KBM-7 (cell line): ENCODE data around the gene SPAG16.
"Not testable (repeated sequence)": the region's sequence is repeated elsewhere in the genome, so short reads cannot be mapped to it uniquely, and the experiment has no call there.

Source experiments
- DNase-seq: peaks from one replicate; pipeline ENCODE4 v3.0.0-alpha.2; 2015
- in situ Hi-C: fragments of 300-500 bp; cut with MboI; formaldehyde crosslinking; loops from 2 replicates; pipeline ENCODE4 v1.14.3; 2020; ENCODE audit warnings: low sequenced_read_pairs, low pct_unique_long_range_greater_than_20kb, mixed read lengths

The SPAG16 gene

DNA sequence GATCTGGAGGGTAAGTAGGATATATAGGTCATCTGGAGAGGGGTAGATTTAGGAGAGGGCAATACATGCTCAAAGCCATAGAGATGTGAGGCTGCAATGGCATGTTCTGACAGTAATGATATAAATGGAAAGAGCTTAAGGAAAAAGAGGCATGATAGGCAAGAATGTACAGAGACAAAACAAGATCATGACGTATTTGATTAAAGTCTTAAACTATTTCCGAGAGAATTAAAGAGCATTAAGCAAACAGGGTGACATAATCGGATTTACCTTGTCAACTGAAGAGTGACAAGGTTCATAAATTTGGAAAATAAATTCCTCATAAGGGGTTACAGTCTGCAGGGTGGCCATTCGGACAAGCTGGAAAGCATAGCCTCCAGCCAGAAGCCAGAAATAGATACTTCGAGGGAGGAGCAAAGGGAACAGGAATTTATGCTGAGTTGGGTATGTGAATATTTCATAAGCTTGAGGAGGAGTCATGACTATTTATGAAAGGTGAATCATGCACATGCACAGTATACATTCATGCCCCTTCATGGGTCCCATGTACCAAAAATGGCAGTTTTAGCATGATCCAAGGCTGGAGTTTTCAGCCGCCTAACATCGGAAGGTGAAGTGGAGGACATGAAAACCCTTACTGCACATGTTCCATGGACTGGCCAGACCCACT lies 730.4 kb downstream of the SPAG16 start:
- in situ Hi-C loops, result no loop called here

DNA sequence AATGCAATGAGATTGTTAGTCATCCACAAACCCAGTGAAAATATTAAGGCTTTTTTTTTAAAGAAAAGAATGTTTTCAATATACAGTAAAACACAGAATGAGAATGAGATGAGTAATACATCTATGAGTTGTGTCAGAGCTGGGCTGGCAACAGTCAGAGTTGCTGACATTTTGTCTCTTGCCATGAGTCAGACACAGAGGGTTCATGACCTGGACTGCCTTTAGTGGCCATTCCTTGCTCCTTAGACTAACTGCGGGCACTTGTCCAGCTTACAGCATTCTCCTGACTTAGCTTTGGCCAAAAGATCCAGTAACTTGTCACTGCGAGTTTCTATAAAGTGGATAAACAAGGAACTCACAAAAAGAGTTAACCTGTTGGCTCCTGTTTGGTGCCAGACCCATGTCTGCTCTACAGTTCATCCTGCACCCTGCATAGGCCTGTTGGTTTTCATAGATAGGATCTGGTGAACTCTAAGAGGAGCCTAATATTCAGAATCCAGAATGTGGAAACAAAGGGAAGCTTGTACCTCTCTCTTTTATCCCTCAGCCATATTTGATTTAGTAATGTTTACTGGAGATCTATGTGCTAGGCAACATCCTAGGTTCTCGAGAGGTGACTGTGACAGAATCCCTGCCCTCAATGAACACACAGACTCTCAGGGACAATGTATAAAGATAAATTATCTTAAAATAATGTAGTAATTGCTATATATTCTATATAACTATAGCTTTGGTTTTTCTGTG lies 735.1 kb downstream of the SPAG16 start:
- DNase-seq, result no peak
- in situ Hi-C loops, result no loop called here

More for the DNA sequence above, 730.4 kb downstream of the SPAG16 start:
- no peak for DNase-seq

DNA sequence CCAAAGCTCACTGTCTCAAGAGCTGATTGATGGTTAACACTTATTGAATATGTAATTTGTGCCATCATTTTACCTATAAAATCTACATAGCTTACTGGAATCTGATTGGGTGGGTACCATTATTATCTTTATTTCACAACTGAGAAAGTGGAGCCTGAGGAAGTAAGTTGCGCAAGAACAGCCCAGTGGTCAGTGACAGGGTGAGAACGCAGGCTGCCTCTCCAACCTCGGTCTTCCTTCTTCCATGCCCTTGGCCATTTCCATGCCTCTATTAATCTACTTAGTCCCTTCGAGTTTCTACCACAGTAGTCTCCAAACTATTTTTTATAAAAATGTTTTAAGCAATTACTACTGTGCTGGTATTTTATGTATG lies 735.7 kb downstream of the SPAG16 start:
- in situ Hi-C loops, result no loop called here
- DNase-seq, result no peak

DNA sequence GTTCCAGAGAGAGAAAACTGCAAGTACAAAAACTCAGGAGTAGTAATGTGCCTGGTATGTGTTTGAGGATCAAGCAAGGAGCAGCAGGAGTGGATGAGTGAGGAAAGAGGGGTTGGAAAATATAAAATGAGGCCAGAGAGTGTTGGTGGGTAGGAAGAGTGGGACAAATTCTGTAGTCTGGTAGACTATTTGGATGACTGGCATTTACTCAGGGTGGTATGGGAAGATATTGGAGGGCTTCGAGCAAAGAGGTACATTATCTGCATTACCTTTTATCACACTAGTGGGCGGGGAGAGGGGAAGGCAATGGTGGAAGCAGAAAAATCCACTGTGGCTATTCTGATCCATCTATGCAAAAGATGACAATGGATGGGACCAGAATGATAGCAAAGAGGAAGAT lies 744.9 kb downstream of the SPAG16 start:
- in situ Hi-C loops, result no loop called here
- DNase-seq, result no peak

DNA sequence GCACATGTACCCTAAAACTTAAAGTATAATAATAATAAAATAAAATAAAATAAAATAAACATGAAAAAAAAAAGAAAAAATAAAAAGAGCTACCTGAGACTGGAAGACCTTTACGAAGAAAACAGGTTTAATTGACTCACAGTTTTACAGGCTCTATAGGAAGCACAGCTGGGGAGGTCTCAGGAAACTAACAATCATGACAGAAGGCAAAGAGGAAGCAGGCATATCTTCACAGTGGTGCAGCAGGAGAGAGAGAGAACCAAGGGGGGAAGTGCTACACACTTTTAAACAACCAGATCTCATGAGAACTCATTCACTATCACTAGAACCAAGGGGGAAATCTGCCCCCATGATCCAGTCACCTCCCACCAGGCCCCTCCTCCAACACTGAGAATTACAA lies 747.3 kb downstream of the SPAG16 start:
- in situ Hi-C loops, result no loop called here
- DNase-seq, result peak; percentile 11

DNA sequence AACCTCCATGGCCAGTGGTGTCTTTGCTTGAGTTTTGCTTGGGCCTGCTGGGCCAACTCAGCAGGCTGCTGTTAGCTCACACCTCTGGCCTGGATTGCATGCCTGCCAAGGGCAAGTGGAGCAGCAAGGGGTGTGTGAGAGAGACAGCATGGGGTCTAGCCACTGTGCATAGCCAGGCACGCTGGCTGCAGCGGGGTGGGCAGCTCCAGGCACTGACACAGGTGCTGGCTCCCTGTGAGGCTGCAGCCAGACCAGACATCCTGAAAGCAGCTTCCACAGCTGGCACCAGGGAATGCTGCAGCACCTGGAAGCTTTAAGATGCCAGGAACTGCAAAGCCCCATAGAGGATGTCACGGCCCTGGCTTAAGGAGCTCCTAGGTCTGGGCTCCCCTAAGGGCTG lies 750.2 kb downstream of the SPAG16 start:
- DNase-seq, result no peak
- in situ Hi-C loops, result no loop called here

DNA sequence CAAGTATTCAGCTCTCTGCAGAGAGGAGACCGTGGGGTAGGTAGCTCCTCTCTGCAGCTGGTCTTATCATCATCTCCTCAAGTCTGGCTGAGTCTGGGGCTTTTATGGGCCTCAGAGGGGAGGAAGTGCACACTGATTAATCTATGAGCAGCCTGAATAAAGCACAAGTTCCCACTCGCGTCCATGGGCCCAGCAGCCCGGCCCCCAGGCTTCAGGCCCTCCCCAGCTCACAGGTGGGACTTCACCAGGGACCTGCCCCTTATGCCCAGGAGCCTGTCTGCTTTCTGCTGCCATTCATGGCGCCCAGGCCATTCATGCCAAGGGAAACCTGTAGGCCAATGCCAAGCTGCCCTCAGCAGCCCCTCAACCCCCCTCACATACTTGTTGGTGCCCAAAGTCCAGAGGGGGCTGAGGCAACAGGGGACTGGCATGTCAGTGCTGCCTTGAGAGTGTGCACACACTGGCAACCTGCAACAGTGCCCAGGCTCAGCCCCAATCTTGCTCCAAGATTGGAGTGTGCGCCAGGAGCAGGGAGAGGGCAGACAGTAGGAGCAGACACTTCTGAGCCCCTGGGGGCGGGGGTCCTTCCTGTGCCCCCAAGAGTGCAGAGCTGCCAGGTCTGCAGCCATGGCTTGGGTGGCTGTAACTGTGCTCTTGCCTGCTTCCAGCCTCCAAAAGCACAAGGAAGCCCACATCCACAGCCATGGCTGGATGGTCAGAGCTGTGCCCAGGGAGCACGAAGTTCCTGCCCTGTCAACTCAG lies 751.0 kb downstream of the SPAG16 start:
- in situ Hi-C loops, result no loop called here
- no peak for DNase-seq

DNA sequence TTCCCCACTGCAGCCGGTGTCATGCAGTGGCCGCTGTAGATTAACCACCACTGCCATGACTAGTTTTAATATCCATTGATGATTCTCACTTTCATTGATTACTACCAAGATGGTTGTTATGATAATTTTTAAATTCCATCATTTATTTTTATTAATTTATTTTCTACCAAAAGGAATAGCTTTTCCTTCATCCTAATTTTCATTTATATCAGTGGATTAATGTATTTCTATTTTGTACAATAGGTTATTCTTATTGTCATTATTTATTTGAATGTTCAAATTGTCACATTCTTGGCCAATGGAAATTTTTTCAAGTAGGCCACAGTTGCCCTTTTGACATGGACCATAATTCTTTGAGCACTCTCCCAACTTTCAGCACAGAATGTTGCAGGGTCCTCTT lies 751.7 kb downstream of the SPAG16 start:
- in situ Hi-C loops, result no loop called here
- DNase-seq, result no peak

DNA sequence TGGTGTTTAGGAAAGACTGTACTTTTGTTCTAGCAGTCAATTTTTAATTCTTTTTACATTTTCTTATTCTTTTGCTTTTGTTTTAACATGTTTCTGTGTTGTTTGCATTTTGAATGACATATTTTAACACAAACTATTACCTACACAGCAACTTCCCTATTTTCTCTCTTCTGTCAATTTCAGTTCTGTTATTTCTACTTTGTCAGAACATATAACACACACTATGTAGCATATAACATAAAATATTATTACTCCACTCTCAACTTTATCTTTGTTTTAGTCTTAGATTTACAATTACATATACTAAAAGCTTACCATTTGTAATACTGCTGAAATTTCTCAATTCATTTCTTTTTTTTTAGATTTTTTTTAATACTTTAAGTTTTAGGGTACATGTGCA lies 753.9 kb downstream of the SPAG16 start:
- in situ Hi-C loops, result no loop called here
- no peak for DNase-seq

DNA sequence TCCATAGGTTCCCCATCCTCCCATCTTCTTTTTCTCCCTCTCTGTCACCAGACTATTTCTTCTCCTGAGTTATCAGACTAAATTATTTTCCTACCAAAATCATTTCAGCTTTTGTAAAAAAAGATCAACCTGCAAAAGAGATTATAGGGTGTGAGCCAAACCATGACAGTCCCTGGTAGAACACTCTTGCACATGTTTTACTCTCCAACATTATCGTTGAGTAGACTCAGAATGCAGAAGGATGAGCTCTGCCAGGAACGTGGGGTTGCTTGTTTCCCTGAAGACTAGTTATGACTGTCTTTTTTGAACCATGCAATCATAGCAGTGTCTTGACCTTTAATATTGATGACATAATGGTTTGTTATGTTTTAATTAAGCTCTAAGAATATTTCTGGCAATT lies 766.5 kb downstream of the SPAG16 start:
- DNase-seq, result no peak
- in situ Hi-C loops, result no loop called here

DNA sequence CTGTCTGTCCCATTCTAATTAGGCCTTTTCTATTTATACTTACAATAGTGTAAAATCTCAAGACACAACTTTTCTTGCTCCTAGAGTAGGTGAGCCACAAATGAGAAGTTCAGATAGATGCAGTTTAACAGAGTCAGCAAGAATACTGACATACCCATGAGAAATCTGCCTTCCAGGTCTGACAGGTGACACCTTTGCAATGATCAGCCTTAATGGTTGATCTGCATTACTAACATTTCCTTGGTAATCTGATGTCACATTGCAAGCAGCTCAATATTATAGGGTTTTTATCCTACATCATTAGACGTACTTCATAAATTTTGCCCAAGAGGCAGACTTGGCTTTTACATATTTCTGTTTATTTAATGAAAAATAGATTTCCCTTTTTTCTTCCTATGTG lies 767.3 kb downstream of the SPAG16 start:
- DNase-seq, result no peak
- in situ Hi-C loops, result no loop called here

DNA sequence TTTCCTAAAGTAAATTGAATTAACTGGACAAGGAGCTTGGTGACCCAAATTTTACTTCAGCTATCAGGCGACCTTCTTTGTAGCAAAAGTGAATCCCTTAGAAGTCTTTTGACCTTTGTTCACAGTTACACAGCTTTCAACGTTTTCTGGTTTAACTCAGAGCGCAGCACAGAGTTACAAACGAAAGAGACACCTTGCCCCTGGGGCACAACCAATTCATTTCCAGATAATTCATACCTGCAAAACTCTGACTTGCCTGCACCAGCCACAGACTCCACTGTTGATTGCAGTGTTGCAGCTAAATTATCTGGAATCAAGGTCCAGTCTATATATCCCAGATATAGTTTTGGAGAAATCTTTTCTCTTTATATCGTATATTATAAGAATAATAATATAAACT lies 768.0 kb downstream of the SPAG16 start:
- DNase-seq, result no peak

DNA sequence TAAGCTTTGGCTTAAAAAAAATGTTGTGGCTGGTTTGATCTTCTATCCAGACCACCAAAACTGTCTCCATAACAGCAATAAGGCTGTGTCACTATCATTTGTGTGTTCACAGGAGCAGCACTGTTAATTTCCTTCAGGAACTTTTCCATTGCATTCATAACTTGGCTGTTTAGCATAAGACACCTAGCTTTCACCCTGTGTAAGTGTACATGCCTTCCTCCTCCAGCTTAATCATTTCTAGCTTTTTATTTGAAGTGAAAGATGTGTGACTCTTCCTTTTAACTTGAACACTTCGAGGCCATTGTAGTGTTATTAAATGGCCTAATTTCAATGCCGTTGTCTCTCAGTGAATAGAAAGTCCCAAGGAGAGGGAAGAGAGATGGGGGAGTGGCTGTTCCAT lies 773.7 kb downstream of the SPAG16 start:
- in situ Hi-C loops, result no loop called here

More for the DNA sequence above, 768.0 kb downstream of the SPAG16 start:
- in situ Hi-C loops, result no loop called here

DNA sequence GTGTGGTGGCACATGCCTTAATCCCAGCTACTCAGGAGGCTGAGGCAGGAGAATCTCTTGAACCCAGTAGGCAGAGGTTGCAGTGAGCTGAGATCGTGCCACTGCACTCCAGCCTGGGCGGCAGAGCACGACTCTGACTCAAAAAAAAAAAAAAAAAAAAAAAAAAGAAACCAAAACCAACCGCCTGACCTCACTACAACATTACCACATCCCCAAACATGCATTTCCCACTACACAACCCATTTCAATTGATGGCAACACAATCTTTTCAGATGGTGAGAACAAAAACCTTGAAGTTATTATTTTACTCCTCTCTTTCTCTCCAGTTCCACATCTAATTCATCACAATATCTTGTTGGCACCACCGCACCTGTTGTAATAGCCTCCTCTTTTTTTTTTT lies 778.0 kb downstream of the SPAG16 start:
- in situ Hi-C loops, DNase-seq: not testable (repeated sequence)

More for the DNA sequence above, 773.7 kb downstream of the SPAG16 start:
- no peak for DNase-seq

DNA sequence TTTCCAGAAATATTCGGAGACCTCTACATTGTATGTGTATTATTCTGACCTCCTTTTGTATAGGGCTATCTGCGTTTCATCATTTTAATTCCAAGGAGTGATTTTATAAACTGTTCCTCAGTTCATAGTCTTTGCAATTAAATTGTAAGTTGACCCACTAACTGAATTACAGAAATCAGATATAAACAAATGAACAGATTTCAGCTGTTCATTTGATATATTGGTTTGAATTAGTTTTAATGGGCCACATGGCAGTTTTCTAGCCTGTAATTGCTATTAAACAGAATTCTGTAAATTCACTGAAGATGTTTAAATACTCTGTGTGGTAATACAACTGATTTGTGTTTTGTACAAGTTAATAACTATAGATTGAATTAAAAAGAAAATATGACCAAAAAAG lies 780.2 kb downstream of the SPAG16 start:
- in situ Hi-C loops, result no loop called here
- DNase-seq, result no peak

DNA sequence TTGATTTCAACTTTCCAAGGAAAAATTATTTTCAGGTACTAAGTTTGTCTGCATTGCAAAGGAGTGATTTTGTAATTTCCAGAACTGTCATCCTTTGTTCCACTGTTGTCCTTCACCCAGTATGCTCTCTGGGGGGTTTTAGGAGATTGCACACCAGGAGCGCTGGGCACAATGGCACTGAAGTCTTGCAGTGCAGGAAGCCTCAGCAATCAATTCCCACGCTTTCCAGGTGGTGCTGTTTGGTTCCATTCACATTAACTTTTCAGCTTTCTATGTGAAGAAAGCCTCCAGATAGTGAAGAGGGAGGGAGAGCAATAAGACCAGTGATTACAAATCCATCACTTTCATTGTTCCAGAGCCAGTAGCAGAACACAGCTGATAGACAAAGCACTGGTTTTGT lies 782.6 kb downstream of the SPAG16 start:
- in situ Hi-C loops, result no loop called here
- DNase-seq, result no peak

DNA sequence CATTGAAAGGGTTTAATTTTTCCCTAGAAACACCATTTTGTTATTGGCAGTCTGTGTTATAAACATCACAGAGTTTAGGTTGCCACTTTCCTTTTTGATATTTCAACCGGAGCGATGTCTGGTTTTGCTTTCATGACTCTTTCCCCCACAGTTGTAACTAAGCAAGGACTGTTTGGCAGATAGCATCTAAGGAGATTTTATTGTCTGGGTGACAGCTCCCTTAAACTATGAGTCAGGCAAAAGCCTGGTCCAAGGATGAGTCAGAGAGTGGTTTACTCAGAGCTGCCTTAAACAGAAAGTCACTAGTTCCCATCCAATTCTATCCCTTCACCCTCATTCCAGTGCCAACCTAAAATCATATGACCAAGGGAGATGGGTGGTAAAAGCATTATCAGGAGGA lies 785.0 kb downstream of the SPAG16 start:
- no peak for DNase-seq

DNA sequence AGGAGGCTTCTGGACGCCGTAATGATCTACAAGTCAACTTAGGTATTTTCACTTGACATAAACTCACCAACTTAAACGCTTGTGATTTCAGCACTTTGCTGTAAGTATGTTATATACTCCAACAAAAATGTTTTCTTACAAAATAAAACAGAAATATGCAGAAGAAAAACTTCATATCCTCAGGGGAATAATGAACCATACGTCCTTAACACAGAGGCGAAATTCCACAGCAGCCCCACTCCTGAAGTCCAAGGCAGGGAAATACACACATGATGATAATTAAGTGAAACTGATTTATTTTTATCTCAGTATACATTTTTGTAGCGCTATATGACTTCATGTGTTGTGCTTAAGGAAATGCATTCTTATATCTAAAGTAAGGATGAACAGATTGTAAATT lies 791.2 kb downstream of the SPAG16 start:
- in situ Hi-C loops, result no loop called here
- no peak for DNase-seq

More for the DNA sequence above, 785.0 kb downstream of the SPAG16 start:
- in situ Hi-C loops, result no loop called here

DNA sequence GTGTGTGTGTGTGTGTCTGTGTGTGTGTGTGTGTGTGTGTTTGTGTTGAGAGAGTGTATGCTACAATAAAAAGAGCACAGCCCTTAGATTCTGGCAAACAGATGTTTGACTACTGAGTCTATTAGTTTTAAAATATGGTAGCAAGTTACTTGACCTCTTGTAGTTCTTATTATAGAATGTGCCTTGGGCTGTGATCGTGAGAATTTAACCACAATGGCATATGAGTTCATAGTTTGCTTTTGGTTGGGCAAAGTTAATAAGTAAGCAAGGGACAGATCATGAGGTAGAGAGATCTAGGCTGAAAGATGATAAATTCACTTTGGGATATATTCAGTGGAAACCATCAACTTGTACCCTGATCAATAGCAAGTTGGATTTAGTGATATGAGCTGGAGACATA lies 792.3 kb downstream of the SPAG16 start:
- in situ Hi-C loops, result no loop called here
- no peak for DNase-seq

DNA sequence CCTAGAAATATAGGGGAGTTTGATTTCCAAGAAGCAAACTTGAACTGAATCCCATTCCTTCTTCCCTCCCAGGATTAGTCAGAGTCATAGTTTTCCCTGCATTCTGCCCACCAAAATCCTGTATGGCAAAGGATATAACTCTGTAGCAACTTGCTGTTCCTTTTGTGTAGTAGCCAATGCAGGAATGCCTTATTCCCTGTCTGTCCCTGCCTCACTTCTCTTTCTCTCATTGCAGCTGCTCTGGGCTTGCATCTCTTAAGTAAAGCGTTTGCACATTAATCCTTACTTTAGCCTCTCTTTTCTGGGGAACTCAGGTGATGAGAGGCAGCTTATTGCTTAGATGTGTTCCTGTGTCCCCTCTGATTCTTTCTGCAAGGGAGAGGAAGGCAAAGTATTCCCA lies 793.5 kb downstream of the SPAG16 start:
- no peak for DNase-seq
- in situ Hi-C loops, result no loop called here
